Liver (tissue), 9 donors: Measurements from ENCODE around the gene DLX6. TPM values are rescaled to one million over a fixed set of nuclear protein-coding genes. Genes with fewer than 3 reads are reported as not detected.
A peak's percentile ranks its signal among the peaks of the same experiment; 100 is the strongest.
"Not testable (repeated sequence)": the region's sequence is repeated elsewhere in the genome, so short reads cannot be mapped to it uniquely, and the experiment has no call there.

ENCODE experiments used
- DNase-seq: peaks from one replicate; pipeline ENCODE4 v3.0.0-alpha.2; 2017; ENCODE audit warnings: low spot score
- H3K27ac ChIP-seq, 2 donors: one replicate each; pipeline ENCODE4 v1.7.0; 2013; ENCODE audit warnings: inconsistent platforms in 2 of 2, low read length in 2 of 2, control low read depth in 1 of 2, low read depth in 1 of 2, mild to moderate bottlenecking in 1 of 2
- H3K27me3 ChIP-seq, 4 donors: one replicate each; pipeline versions ENCODE4 v1.6.1 to v1.7.0; 2013; ENCODE audit warnings: low read length in 3 of 4, inconsistent platforms in 1 of 4, mild to moderate bottlenecking in 1 of 4, moderate library complexity in 1 of 4; ENCODE audit not compliant: control insufficient read depth in 4 of 4, insufficient read depth in 4 of 4
- H3K36me3 ChIP-seq, 4 donors: one replicate each; pipeline versions ENCODE4 v1.6.1 to v1.7.0; 2013; ENCODE audit warnings: low read length in 3 of 4, mild to moderate bottlenecking in 3 of 4, low read depth in 1 of 4, moderate library complexity in 1 of 4; ENCODE audit not compliant: control insufficient read depth in 4 of 4, insufficient read depth in 3 of 4
- H3K4me1 ChIP-seq, 4 donors: one replicate each; pipeline versions ENCODE4 v1.6.1 to v1.7.0; 2013; ENCODE audit warnings: low read length in 3 of 4, mild to moderate bottlenecking in 3 of 4, moderate library complexity in 1 of 4; ENCODE audit not compliant: control insufficient read depth in 4 of 4, insufficient read depth in 4 of 4
- H3K4me3 ChIP-seq, 3 donors: one replicate each; pipeline versions ENCODE4 v1.6.1 to v1.7.0; 2013; ENCODE audit warnings: low read length in 3 of 3, control low read depth in 1 of 3, low read depth in 1 of 3, mild to moderate bottlenecking in 1 of 3
- H3K9ac ChIP-seq, 2 donors: one replicate each; pipeline ENCODE4 v1.7.0; 2013; ENCODE audit warnings: low read length in 2 of 2, mild to moderate bottlenecking in 2 of 2, moderate library complexity in 2 of 2, control low read depth in 1 of 2, low read depth in 1 of 2
- H3K9me3 ChIP-seq, 4 donors: one replicate each; pipeline versions ENCODE4 v1.6.1 to v1.7.0; 2013; ENCODE audit warnings: low read length in 3 of 4; ENCODE audit not compliant: control insufficient read depth in 4 of 4
- HNF4A ChIP-seq, 2 donors: conservative IDR thresholded peaks; 2 replicates each; pipeline ENCODE4 v1.6.1; 2016; ENCODE audit warnings: antibody characterized with exemption in 2 of 2, mild to moderate bottlenecking in 2 of 2
- HNF4G ChIP-seq: IDR thresholded peaks from 2 replicates; pipeline ENCODE4 v1.6.1; 2016; ENCODE audit warnings: antibody characterized with exemption
- JUND ChIP-seq, 2 donors: IDR thresholded peaks; 2 replicates each; pipeline ENCODE4 v1.6.1; 2016; ENCODE audit warnings: antibody characterized with exemption in 2 of 2
- RAD21 ChIP-seq, 2 donors: IDR thresholded peaks; 2 replicates each; pipeline ENCODE4 v1.6.1; 2016; ENCODE audit warnings: antibody characterized with exemption in 2 of 2, mild to moderate bottlenecking in 2 of 2
- RXRA ChIP-seq, 2 donors: IDR thresholded peaks; 2 replicates each; pipeline ENCODE4 v1.6.1; 2017 to 2018; ENCODE audit warnings: antibody characterized with exemption in 2 of 2, mild to moderate bottlenecking in 1 of 2
- SP1 ChIP-seq: IDR thresholded peaks from 2 replicates; pipeline ENCODE4 v1.6.1; 2018; ENCODE audit warnings: antibody characterized with exemption, mild to moderate bottlenecking
- TAF1 ChIP-seq: conservative IDR thresholded peaks from 2 replicates; pipeline ENCODE4 v1.6.1; 2016; ENCODE audit warnings: antibody characterized with exemption, mild to moderate bottlenecking
- WGBS: extraction: QIAGEN DNeasy Blood & Tissue Kit; methylation state at CpG from one replicate; pipeline ENCODE4 v1.1.7; 2013; 5-methylcytosine and 5-hydroxymethylcytosine counted together
- polyA plus RNA-seq, 2 donors: library from polyadenylated mRNA; stranded (reverse) in 1 of 2; unstranded in 1 of 2; fragments of 200-250 nt in 1 of 2; fragments of >200 nt in 1 of 2; fragmentation: Nextera tagmentation in 1 of 2; extraction: Ambion mirVana in 1 of 2; gene quantifications; one replicate each; pipeline versions ENCODE4 v1.2.1 to v1.2.3, GENCODE V29; 2013 to 2015
- total RNA-seq, 2 donors: library from RNA; depleted of rRNA; stranded (reverse); fragments of >200 nt; gene quantifications; one replicate each; pipeline ENCODE4 v1.2.3, GENCODE V29; 2014
- TF ChIP-seq, protein P1 (sequence below): IDR thresholded peaks from 2 replicates; pipeline ENCODE4 v1.6.1; 2016; ENCODE audit warnings: antibody characterized with exemption
- TF ChIP-seq, protein P2 (sequence below): IDR thresholded peaks from 2 replicates; pipeline ENCODE4 v1.6.1; 2016; ENCODE audit warnings: antibody characterized with exemption, mild to moderate bottlenecking
- TF ChIP-seq, protein P3 (sequence below): fragments of 150-350 bp; IDR thresholded peaks from 2 replicates; pipeline ENCODE4 v1.5.1; 2017; ENCODE audit warnings: improper control_type of control experiment, low read depth, low read length; ENCODE audit not compliant: missing input control
- TF ChIP-seq, protein P4 (sequence below): IDR thresholded peaks from 2 replicates; pipeline ENCODE4 v1.6.1; 2016; ENCODE audit warnings: antibody characterized with exemption
- donor health status: healthy.
- donor health status: healthy.
- donor health status: healthy.
- donor health status: healthy.
- donor health status: healthy.

The DLX6 gene
- total and polyA plus RNA-seq, 4 donors: not detected

DNA sequence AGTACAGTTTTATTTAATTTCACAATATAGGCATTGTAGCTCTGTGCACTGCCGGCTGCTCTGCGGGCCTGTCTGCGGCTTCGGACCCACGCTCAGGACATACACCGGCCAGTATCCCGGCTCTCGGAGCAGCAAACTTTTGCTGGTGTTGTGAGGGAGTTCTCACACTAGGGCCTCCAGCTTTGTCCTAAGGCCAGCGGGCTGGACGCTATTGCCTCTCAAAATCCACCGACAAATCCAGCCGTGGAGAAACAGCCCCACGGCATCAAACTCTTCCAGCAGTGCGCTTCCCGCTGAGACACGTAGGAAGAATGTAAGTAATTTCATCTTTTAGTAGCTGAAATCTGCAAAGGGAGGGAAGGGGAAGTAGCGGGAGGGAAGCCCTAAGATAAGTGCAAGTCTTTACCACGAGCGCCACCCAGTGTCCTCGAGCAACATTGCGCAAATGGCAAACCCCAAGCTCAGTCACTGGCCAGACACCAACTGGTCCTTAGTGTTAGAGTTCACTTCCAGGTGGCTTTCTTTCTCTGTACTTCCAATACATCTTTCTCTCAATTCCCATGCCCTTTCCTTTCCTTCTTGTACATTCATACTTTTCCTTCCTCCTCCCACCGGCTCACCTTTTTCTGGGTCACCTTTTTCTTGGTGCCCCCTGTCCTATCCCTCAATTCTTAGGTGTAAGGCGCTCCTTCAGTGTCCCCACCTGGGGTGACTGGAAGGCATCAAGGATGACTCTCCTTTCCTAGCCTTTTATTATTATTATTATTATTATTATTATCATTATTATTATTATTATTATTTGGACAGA, 22.3 kb downstream of the DLX6 start:
- DNase-seq: peak; percentile 74
- WGBS: 6% methylated on average over 23 of the region's 23 CpGs
- peaks cover 4 to 21% (median 16%) of the 10 kb centered on the region in 4 donors for H3K4me1 ChIP-seq
- H3K4me3 ChIP-seq: peak overlapping the region; percentile 38 to 67 (median 43)
- H3K9me3 ChIP-seq: no peaks in the 10 kb centered on the region
- peaks cover 0 to 12% (median 8%) of the 10 kb centered on the region in 4 donors for H3K27me3 ChIP-seq
- H3K9ac ChIP-seq: peak overlapping the region; percentile 2 to 19
- no peaks in the 10 kb centered on the region for H3K36me3 ChIP-seq
- no peak overlapping the region for H3K27ac ChIP-seq
- TF ChIP-seq TAF1 (no peak), RXRA (IDR thresholded peaks at IDR 0.05) (peak; percentile 31 to 33), HNF4A (conservative IDR thresholded peaks at IDR 0.05) (peak in 1 of 2 donors; percentile 31), SP1 (no peak), JUND (IDR thresholded peaks at IDR 0.05) (no peak), HNF4G (no peak), RAD21 (IDR thresholded peaks at IDR 0.05) (peak; percentile 99)
- TF ChIP-seq, protein P1, sequence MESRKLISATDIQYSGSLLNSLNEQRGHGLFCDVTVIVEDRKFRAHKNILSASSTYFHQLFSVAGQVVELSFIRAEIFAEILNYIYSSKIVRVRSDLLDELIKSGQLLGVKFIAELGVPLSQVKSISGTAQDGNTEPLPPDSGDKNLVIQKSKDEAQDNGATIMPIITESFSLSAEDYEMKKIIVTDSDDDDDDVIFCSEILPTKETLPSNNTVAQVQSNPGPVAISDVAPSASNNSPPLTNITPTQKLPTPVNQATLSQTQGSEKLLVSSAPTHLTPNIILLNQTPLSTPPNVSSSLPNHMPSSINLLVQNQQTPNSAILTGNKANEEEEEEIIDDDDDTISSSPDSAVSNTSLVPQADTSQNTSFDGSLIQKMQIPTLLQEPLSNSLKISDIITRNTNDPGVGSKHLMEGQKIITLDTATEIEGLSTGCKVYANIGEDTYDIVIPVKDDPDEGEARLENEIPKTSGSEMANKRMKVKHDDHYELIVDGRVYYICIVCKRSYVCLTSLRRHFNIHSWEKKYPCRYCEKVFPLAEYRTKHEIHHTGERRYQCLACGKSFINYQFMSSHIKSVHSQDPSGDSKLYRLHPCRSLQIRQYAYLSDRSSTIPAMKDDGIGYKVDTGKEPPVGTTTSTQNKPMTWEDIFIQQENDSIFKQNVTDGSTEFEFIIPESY: no peak
- TF ChIP-seq, protein P2, sequence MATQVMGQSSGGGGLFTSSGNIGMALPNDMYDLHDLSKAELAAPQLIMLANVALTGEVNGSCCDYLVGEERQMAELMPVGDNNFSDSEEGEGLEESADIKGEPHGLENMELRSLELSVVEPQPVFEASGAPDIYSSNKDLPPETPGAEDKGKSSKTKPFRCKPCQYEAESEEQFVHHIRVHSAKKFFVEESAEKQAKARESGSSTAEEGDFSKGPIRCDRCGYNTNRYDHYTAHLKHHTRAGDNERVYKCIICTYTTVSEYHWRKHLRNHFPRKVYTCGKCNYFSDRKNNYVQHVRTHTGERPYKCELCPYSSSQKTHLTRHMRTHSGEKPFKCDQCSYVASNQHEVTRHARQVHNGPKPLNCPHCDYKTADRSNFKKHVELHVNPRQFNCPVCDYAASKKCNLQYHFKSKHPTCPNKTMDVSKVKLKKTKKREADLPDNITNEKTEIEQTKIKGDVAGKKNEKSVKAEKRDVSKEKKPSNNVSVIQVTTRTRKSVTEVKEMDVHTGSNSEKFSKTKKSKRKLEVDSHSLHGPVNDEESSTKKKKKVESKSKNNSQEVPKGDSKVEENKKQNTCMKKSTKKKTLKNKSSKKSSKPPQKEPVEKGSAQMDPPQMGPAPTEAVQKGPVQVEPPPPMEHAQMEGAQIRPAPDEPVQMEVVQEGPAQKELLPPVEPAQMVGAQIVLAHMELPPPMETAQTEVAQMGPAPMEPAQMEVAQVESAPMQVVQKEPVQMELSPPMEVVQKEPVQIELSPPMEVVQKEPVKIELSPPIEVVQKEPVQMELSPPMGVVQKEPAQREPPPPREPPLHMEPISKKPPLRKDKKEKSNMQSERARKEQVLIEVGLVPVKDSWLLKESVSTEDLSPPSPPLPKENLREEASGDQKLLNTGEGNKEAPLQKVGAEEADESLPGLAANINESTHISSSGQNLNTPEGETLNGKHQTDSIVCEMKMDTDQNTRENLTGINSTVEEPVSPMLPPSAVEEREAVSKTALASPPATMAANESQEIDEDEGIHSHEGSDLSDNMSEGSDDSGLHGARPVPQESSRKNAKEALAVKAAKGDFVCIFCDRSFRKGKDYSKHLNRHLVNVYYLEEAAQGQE: no peak
- TF ChIP-seq, protein P3, sequence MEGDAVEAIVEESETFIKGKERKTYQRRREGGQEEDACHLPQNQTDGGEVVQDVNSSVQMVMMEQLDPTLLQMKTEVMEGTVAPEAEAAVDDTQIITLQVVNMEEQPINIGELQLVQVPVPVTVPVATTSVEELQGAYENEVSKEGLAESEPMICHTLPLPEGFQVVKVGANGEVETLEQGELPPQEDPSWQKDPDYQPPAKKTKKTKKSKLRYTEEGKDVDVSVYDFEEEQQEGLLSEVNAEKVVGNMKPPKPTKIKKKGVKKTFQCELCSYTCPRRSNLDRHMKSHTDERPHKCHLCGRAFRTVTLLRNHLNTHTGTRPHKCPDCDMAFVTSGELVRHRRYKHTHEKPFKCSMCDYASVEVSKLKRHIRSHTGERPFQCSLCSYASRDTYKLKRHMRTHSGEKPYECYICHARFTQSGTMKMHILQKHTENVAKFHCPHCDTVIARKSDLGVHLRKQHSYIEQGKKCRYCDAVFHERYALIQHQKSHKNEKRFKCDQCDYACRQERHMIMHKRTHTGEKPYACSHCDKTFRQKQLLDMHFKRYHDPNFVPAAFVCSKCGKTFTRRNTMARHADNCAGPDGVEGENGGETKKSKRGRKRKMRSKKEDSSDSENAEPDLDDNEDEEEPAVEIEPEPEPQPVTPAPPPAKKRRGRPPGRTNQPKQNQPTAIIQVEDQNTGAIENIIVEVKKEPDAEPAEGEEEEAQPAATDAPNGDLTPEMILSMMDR: peak; percentile 93
- TF ChIP-seq, protein P4, sequence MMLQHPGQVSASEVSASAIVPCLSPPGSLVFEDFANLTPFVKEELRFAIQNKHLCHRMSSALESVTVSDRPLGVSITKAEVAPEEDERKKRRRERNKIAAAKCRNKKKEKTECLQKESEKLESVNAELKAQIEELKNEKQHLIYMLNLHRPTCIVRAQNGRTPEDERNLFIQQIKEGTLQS: no peak

DNA sequence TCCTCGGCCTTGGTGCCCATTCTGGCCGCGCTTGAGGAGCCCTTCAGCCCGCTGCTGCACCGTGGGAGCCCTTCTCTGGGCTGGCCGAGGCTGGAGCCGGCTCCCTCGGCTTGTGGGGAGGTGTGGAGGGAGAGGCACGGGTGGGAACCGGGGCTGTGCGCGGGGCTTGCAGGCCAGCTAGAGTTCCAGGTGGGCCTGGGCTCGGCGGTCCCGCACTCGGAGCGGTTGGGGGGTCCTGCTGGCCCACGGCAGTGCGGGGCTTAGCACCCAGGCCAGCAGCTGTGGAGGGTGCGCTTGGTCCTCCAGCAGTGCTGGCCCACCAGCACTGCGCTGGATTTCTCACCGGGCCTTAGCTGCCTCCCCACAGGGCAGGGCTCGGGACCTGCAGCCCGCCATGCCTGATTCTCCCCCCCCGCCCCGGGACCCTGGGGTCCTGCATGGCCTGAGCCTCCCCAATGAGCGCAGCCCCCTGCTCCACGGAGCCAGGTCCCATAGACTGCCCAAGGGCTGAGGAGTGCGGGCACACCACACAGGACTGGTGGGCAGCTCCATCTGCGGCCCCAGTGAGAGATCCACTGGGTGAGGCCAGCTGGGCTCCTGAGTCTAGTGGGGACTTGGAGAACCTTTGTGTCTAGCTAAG, 29.0 kb downstream of the DLX6 start:
- H3K9ac ChIP-seq, H3K4me1 ChIP-seq, H3K36me3 ChIP-seq, H3K9me3 ChIP-seq, H3K27me3 ChIP-seq, H3K4me3 ChIP-seq, DNase-seq, H3K27ac ChIP-seq: not testable (repeated sequence)
- WGBS: 93% methylated on average over 30 of the region's 30 CpGs
